ENCODE results near the gene CEP68. TPM values are rescaled to one million over a fixed set of nuclear protein-coding genes. Genes with fewer than 3 reads are reported as not detected.

CEP68 gene
- total RNA-seq, 2 donors from 2014 or later = 4.1 to 4.2 TPM

GRCh38 chr2:65067806-65068553 is 11.8 kb downstream of the CEP68 start:
- Mint-ChIP-seq H3K27ac (peak overlapping the region; percentile 62 to 81), H3K36me3 (no peaks in the 10 kb centered on the region), H3K9me3 (no peaks in the 10 kb centered on the region)
- DNase-seq (ENCODE audit: low spot score in 2 of 2) = no peak
- peak in 1 of 2 donors; percentile 12 for ATAC-seq

- H3K9me3 Mint-ChIP-seq = no peaks in the 10 kb centered on the region
- H3K27ac Mint-ChIP-seq = peak overlapping the region; percentile 46 to 81
- H3K36me3 Mint-ChIP-seq = no peaks in the 10 kb centered on the region
- DNase-seq (ENCODE audit: low spot score in 2 of 2) (no peak), ATAC-seq (no peak)
Measured at GRCh38 chr2:65069439-65069824, 13.2 kb downstream of the CEP68 start.

GRCh38 chr2:65070172-65070830 is 14.1 kb downstream of the CEP68 start:
- H3K27ac Mint-ChIP-seq = peak overlapping the region; percentile 81 to 91
- ATAC-seq (peak; percentile 28 to 57), DNase-seq (ENCODE audit: low spot score in 2 of 2) (no peak)
- H3K36me3 Mint-ChIP-seq = no peaks in the 10 kb centered on the region
- no peaks in the 10 kb centered on the region for H3K9me3 Mint-ChIP-seq

DNA sequence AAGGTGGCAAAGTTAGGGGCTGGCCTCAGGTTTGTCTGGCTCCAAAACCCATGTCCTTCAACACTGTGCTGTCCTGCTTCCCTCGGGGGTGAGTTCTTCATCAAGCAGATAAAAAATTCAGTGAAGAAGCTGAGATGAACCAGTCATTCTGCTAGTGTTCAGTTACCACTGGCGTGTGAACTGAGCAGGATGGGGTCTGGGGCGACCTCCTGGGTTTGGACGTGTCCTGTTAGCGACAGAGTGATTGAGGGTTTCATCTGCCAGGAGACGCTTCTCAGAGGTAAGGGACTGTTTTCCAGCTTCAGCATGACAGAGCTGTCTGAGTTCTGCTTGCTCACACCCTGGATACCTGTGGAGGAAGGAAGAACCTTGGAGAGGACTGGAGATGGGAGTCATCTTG is 14.6 kb downstream of the CEP68 start:
- ATAC-seq (no peak), DNase-seq (ENCODE audit: low spot score in 2 of 2) (no peak)
- Mint-ChIP-seq H3K27ac (peak overlapping the region; percentile 81 to 91), H3K9me3 (no peaks in the 10 kb centered on the region), H3K36me3 (no peaks in the 10 kb centered on the region)

GRCh38 chr2:65071499-65072180 is 15.4 kb downstream of the CEP68 start:
- no peak for ATAC-seq
- H3K36me3 Mint-ChIP-seq = no peaks in the 10 kb centered on the region
- no peaks in the 10 kb centered on the region for H3K9me3 Mint-ChIP-seq
- DNase-seq (ENCODE audit: low spot score in 2 of 2) = no peak
- H3K27ac Mint-ChIP-seq = peak overlapping the region; percentile 81 to 92

- ATAC-seq = no peak
- Mint-ChIP-seq H3K36me3 (no peaks in the 10 kb centered on the region), H3K27ac (peak overlapping the region; percentile 81 to 92), H3K9me3 (no peaks in the 10 kb centered on the region)
- no peak for DNase-seq (ENCODE audit: low spot score in 2 of 2)
Measured at GRCh38 chr2:65072181-65072970, 16.2 kb downstream of the CEP68 start.

DNA sequence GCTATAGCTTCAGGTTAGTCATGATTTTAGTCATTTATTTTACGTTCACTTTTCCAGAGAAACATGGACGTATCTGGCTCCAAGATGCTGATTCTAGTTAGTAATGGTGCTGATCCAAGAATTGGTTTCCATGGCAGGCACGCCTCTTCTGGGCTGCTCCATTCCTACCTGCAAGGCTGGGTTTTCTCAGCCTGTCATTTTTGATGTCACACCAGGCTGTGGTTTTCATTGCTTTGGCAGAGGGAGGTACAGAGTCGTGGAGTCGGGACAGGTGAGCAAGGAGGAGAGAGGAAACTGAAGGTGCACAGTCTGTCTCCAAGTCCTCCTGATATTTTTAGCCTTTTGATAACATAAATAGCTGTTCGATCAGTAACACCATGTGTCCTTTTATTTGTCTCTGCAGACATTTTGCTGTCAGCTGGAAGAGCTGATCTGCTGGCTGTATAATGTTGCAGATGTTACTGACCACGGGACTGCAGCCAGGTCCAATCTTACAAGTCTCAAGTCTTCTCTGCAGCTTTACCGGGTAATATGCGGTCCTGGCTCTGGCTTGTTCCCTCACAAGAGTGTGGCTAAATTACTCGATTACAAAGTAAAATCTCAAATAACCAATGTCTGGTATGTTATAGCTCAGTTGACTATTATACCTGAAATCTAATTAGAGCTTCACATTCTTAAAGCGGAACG is 17.8 kb downstream of the CEP68 start:
- Mint-ChIP-seq H3K27ac (peak overlapping the region in 1 of 2 donors; percentile 73), H3K36me3 (no peaks in the 10 kb centered on the region), H3K9me3 (no peaks in the 10 kb centered on the region)
- DNase-seq (ENCODE audit: low spot score in 2 of 2) (no peak), ATAC-seq (no peak)

GRCh38 chr2:65075176-65075575 is 19.0 kb downstream of the CEP68 start:
- no peaks in the 10 kb centered on the region for H3K36me3 Mint-ChIP-seq
- H3K9me3 Mint-ChIP-seq = no peaks in the 10 kb centered on the region
- H3K27ac Mint-ChIP-seq = no peak overlapping the region
- DNase-seq (ENCODE audit: low spot score in 2 of 2) (no peak), ATAC-seq (no peak)

- Mint-ChIP-seq H3K36me3 (no peaks in the 10 kb centered on the region), H3K9me3 (no peaks in the 10 kb centered on the region), H3K27ac (no peak overlapping the region)
- ATAC-seq (no peak), DNase-seq (ENCODE audit: low spot score in 2 of 2) (no peak)
Measured at GRCh38 chr2:65075605-65076344, 19.6 kb downstream of the CEP68 start.

DNA sequence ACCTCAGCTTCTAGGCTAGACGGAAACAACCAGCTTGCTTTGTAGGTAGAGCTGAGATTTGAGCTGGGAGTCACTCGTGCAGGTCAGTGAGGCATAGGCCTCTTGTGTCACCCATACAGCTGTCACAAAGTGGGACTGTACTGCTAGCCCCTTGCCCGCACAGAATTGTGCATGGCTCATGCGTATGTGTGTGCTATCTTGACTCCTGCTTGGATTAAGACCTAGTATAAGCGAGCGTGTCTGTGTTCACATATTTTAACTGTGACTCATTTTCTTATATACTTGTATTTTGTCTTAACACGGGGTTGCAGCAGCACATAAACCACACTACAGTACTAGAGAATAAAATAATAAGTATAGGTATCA is 20.1 kb downstream of the CEP68 start:
- Mint-ChIP-seq H3K36me3 (no peaks in the 10 kb centered on the region), H3K27ac (no peak overlapping the region), H3K9me3 (no peaks in the 10 kb centered on the region)
- ATAC-seq (no peak), DNase-seq (ENCODE audit: low spot score in 2 of 2) (no peak)

DNA sequence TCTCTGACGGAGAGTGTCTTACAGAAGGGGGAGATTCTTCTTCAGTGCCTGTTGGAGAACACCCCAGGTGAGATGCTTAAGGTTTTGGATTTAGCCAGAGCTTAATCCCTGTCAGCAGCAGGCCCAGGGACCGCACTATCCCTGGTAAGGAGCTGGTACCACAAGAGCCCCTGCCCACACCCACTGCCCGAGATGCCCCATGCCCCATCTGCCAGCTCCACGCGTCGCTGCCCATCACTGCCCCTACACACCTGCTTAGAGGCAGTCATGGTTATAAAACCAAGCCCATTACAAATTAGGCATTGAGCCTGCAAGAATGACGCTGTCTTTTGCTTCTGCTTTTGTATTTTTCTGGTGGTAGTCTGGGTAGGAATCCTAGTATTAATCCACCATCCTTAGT is 21.7 kb downstream of the CEP68 start:
- H3K36me3 Mint-ChIP-seq = peaks cover under 1 to 11% of the 10 kb centered on the region in 2 donors
- DNase-seq (ENCODE audit: low spot score in 2 of 2) (no peak), ATAC-seq (no peak)
- H3K9me3 Mint-ChIP-seq = no peaks in the 10 kb centered on the region
- H3K27ac Mint-ChIP-seq = peak overlapping the region; percentile 15

- Mint-ChIP-seq H3K27ac (peak overlapping the region in 1 of 2 donors; percentile 15), H3K9me3 (no peaks in the 10 kb centered on the region), H3K36me3 (peaks cover 6 to 21% of the 10 kb centered on the region in 2 donors)
- no peak for DNase-seq (ENCODE audit: low spot score in 2 of 2)
- ATAC-seq = no peak
Measured at GRCh38 chr2:65079017-65079416, 22.8 kb downstream of the CEP68 start.

GRCh38 chr2:65081232-65081685 is 25.0 kb downstream of the CEP68 start:
- ATAC-seq = no peak
- no peak for DNase-seq (ENCODE audit: low spot score in 2 of 2)
- peak overlapping the region; percentile 1 to 68 for H3K27ac Mint-ChIP-seq
- H3K9me3 Mint-ChIP-seq = no peaks in the 10 kb centered on the region
- peaks cover 6 to 32% of the 10 kb centered on the region in 2 donors for H3K36me3 Mint-ChIP-seq

- H3K9me3 Mint-ChIP-seq = no peaks in the 10 kb centered on the region
- H3K27ac Mint-ChIP-seq = no peak overlapping the region
- peaks cover 6 to 34% of the 10 kb centered on the region in 2 donors for H3K36me3 Mint-ChIP-seq
- DNase-seq (ENCODE audit: low spot score in 2 of 2) (no peak), ATAC-seq (no peak)
Measured at GRCh38 chr2:65085148-65085547, 28.9 kb downstream of the CEP68 start.

- Mint-ChIP-seq H3K36me3 (peaks cover 0 to 22% of the 10 kb centered on the region in 2 donors), H3K27ac (peak overlapping the region in 1 of 2 donors; percentile 31), H3K9me3 (no peaks in the 10 kb centered on the region)
- DNase-seq (ENCODE audit: low spot score in 2 of 2) = no peak
- ATAC-seq = no peak
Measured at GRCh38 chr2:65092791-65093190, 36.6 kb downstream of the CEP68 start.

Data from activated naive CD4-positive, alpha-beta T cell treated with anti-CD3 and anti-CD28 coated beads, Interleukin-2, amount 50 U/mL, for 72 hours (primary cell).